Activated naive CD8-positive, alpha-beta T cell treated with anti-CD3 and anti-CD28 coated beads for 36 hours (primary cell): ENCODE data around the gene BBX. TPM values are rescaled to one million over a fixed set of nuclear protein-coding genes. Genes with fewer than 3 reads are reported as not detected.

Source experiments
- DNase-seq: peaks from one replicate; pipeline ENCODE4 v3.0.0; 2021
- H3K27ac Mint-ChIP-seq: one replicate; pipeline ENCODE4 v1.8.0; 2022; ENCODE audit warnings: mild to moderate bottlenecking, moderate library complexity, mixed read lengths
- H3K27me3 Mint-ChIP-seq: one replicate; pipeline ENCODE4 v1.8.0; 2022; ENCODE audit warnings: mild to moderate bottlenecking, mixed read lengths
- H3K36me3 Mint-ChIP-seq: one replicate; pipeline ENCODE4 v1.8.0; 2021; ENCODE audit warnings: mild to moderate bottlenecking, mixed read lengths
- H3K4me1 Mint-ChIP-seq: one replicate; pipeline ENCODE4 v1.8.0; 2021; ENCODE audit warnings: mixed read lengths
- H3K4me3 Mint-ChIP-seq: one replicate; pipeline ENCODE4 v1.8.0; 2022; ENCODE audit warnings: mild to moderate bottlenecking, moderate library complexity, mixed read lengths
- H3K9me3 Mint-ChIP-seq: one replicate; pipeline ENCODE4 v1.8.0; 2022; ENCODE audit warnings: mixed read lengths
- total RNA-seq, 2 experiments: library from RNA; stranded (reverse); gene quantifications; one replicate each; pipeline ENCODE4 v1.2.3, GENCODE V29; 2021

The BBX gene
- total RNA-seq, 2 experiments from 2014 or later = 41.8 to 42.4 TPM

GRCh38 chr3:107734317-107734716, 211.6 kb downstream of the BBX start:
- Mint-ChIP-seq H3K4me1 (peaks cover 9% of the 10 kb centered on the region), H3K27ac (no peak overlapping the region), H3K9me3 (no peaks in the 10 kb centered on the region), H3K27me3 (no peaks in the 10 kb centered on the region), H3K36me3 (peaks cover 9% of the 10 kb centered on the region), H3K4me3 (no peak overlapping the region)
- DNase-seq = no peak

GRCh38 chr3:107737914-107738313, 215.2 kb downstream of the BBX start:
- Mint-ChIP-seq H3K36me3 (peaks cover 4% of the 10 kb centered on the region), H3K4me3 (no peak overlapping the region), H3K4me1 (no peaks in the 10 kb centered on the region), H3K9me3 (no peaks in the 10 kb centered on the region), H3K27me3 (no peaks in the 10 kb centered on the region), H3K27ac (no peak overlapping the region)
- no peak for DNase-seq

GRCh38 chr3:107738486-107739183, 215.9 kb downstream of the BBX start:
- H3K36me3 Mint-ChIP-seq = peaks cover 2% of the 10 kb centered on the region
- DNase-seq = no peak
- H3K27me3 Mint-ChIP-seq = no peaks in the 10 kb centered on the region
- H3K4me3 Mint-ChIP-seq = no peak overlapping the region
- no peaks in the 10 kb centered on the region for H3K9me3 Mint-ChIP-seq
- H3K27ac Mint-ChIP-seq = no peak overlapping the region
- H3K4me1 Mint-ChIP-seq = no peaks in the 10 kb centered on the region

- Mint-ChIP-seq H3K27ac (no peak overlapping the region), H3K27me3 (no peaks in the 10 kb centered on the region), H3K4me1 (no peaks in the 10 kb centered on the region), H3K9me3 (no peaks in the 10 kb centered on the region), H3K36me3 (no peaks in the 10 kb centered on the region), H3K4me3 (no peak overlapping the region)
- DNase-seq = no peak
These were observed 216.5 kb downstream of the BBX start for GRCh38 chr3:107739227-107739626.

GRCh38 chr3:107740992-107741896, 218.5 kb downstream of the BBX start:
- Mint-ChIP-seq H3K9me3 (no peaks in the 10 kb centered on the region), H3K27ac (no peak overlapping the region), H3K4me3 (no peak overlapping the region), H3K27me3 (no peaks in the 10 kb centered on the region), H3K36me3 (peaks cover 4% of the 10 kb centered on the region), H3K4me1 (no peaks in the 10 kb centered on the region)
- DNase-seq = no peak

GRCh38 chr3:107745354-107745753, 222.6 kb downstream of the BBX start:
- Mint-ChIP-seq H3K4me3 (no peak overlapping the region), H3K27ac (no peak overlapping the region), H3K9me3 (no peaks in the 10 kb centered on the region), H3K4me1 (no peaks in the 10 kb centered on the region), H3K36me3 (peaks cover 4% of the 10 kb centered on the region), H3K27me3 (no peaks in the 10 kb centered on the region)
- DNase-seq = no peak

- Mint-ChIP-seq H3K27me3 (no peaks in the 10 kb centered on the region), H3K9me3 (no peaks in the 10 kb centered on the region), H3K27ac (no peak overlapping the region), H3K4me1 (no peaks in the 10 kb centered on the region), H3K4me3 (no peak overlapping the region), H3K36me3 (peaks cover 4% of the 10 kb centered on the region)
- DNase-seq = no peak
These were observed 229.6 kb downstream of the BBX start for GRCh38 chr3:107752202-107752990.

- Mint-ChIP-seq H3K4me1 (no peaks in the 10 kb centered on the region), H3K27me3 (no peaks in the 10 kb centered on the region), H3K27ac (no peak overlapping the region), H3K9me3 (no peaks in the 10 kb centered on the region), H3K36me3 (peaks cover 4% of the 10 kb centered on the region), H3K4me3 (no peak overlapping the region)
- DNase-seq = peak; percentile 4
These were observed 230.7 kb downstream of the BBX start for GRCh38 chr3:107753494-107753893.

- no peak for DNase-seq
- no peaks in the 10 kb centered on the region for H3K27me3 Mint-ChIP-seq
- H3K4me3 Mint-ChIP-seq = no peak overlapping the region
- peaks cover 4% of the 10 kb centered on the region for H3K36me3 Mint-ChIP-seq
- H3K4me1 Mint-ChIP-seq = no peaks in the 10 kb centered on the region
- no peak overlapping the region for H3K27ac Mint-ChIP-seq
- no peaks in the 10 kb centered on the region for H3K9me3 Mint-ChIP-seq
These were observed 231.2 kb downstream of the BBX start for GRCh38 chr3:107753976-107754375.

- H3K27me3 Mint-ChIP-seq = no peaks in the 10 kb centered on the region
- H3K36me3 Mint-ChIP-seq = peaks cover 13% of the 10 kb centered on the region
These were observed 233.9 kb downstream of the BBX start for GRCh38 chr3:107756649-107757048.

GRCh38 chr3:107757140-107757539, 234.4 kb downstream of the BBX start:
- Mint-ChIP-seq H3K4me3 (no peak overlapping the region), H3K27ac (no peak overlapping the region), H3K9me3 (no peaks in the 10 kb centered on the region), H3K4me1 (no peaks in the 10 kb centered on the region), H3K27me3 (no peaks in the 10 kb centered on the region), H3K36me3 (peaks cover 13% of the 10 kb centered on the region)
- DNase-seq = no peak

More at GRCh38 chr3:107756649-107757048, 233.9 kb downstream of the BBX start:
- H3K9me3 Mint-ChIP-seq = no peaks in the 10 kb centered on the region
- no peaks in the 10 kb centered on the region for H3K4me1 Mint-ChIP-seq
- H3K4me3 Mint-ChIP-seq = no peak overlapping the region
- no peak overlapping the region for H3K27ac Mint-ChIP-seq
- no peak for DNase-seq

GRCh38 chr3:107760144-107760543, 237.4 kb downstream of the BBX start:
- no peaks in the 10 kb centered on the region for H3K4me1 Mint-ChIP-seq
- no peak overlapping the region for H3K4me3 Mint-ChIP-seq
- H3K27ac Mint-ChIP-seq = no peak overlapping the region
- DNase-seq = no peak
- no peaks in the 10 kb centered on the region for H3K27me3 Mint-ChIP-seq
- H3K9me3 Mint-ChIP-seq = no peaks in the 10 kb centered on the region
- H3K36me3 Mint-ChIP-seq = peaks cover 18% of the 10 kb centered on the region

- Mint-ChIP-seq H3K9me3 (peaks cover 5% of the 10 kb centered on the region), H3K27ac (no peak overlapping the region), H3K4me3 (no peak overlapping the region), H3K4me1 (no peaks in the 10 kb centered on the region), H3K36me3 (peaks cover 25% of the 10 kb centered on the region), H3K27me3 (no peaks in the 10 kb centered on the region)
- DNase-seq = no peak
These were observed 238.6 kb downstream of the BBX start for GRCh38 chr3:107761391-107761790.

GRCh38 chr3:107765524-107765923, 242.8 kb downstream of the BBX start:
- no peaks in the 10 kb centered on the region for H3K4me1 Mint-ChIP-seq
- H3K27ac Mint-ChIP-seq = no peak overlapping the region
- peaks cover 5% of the 10 kb centered on the region for H3K9me3 Mint-ChIP-seq
- no peak overlapping the region for H3K4me3 Mint-ChIP-seq
- H3K36me3 Mint-ChIP-seq = peaks cover 29% of the 10 kb centered on the region
- no peak for DNase-seq
- no peaks in the 10 kb centered on the region for H3K27me3 Mint-ChIP-seq
